ENCODE measurements around the gene VAV3.

VAV3 gene

GRCh38 chr1:107966550-107966949 is 1.6 kb upstream of the VAV3 start:
- no peak for DNase-seq

- peak in 1 of 2 experiments; percentile 48 for DNase-seq
These were observed 457 bp downstream of the VAV3 start for GRCh38 chr1:107964336-107965109.

DNA sequence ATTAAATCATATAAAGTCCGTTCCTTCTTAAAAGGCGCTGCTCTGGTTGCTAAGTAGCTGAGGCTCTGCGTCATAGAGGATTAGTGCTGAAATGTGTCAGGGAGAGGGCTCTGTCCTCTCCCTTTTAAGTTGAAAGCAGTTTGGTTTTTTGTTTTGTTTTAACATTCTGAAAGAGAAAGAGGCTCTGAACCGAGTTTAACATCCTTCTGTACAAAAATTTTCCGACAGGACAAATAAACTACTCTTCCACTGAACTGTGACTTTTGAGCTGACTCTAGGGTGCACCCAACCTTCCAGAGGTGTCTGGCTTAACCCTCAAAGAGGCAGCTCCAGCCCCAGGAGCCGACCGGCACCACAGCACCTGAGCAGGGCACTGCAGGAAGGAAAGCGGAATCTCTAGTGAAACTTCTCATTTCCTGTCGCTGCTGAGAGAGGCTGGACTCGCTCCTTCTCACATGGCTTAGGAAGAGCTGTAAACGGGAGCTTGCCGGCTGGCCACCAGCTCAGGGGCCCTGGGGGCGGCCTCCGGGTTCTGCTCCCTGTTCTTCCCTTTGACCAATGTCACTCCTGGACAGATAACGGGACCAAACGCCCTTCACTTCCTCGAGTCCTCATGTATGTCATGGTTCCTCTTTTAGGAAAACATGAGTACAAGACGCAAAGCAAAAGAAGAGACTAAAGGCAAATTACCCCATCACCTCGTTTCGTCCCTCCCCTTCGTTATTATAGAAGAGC is 1.2 kb downstream of the VAV3 start:
- DNase-seq: peak; percentile 59 to 73

GRCh38 chr1:107963008-107963407 is 2.0 kb downstream of the VAV3 start:
- DNase-seq: peak; percentile 35 to 61

GRCh38 chr1:107954719-107955415 is 10.1 kb downstream of the VAV3 start:
- DNase-seq: no peak

DNA sequence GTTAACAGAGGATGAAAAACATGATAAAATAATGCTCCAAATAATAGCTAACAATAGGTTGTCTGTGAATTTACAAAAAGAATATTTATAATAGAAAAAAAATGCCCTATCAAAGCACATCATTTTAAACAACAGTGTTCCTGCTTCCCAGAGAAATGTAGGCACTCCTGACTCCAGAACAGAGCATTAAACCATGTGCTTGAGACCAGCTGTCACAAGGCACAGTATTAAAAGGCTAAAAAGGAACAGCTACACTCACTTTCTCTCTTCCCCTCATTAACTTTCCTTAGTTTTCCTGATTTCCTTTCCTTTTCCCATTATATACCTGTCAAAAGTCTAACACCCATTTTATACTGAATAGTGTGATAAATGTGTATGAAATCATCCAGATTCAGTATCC is 10.9 kb downstream of the VAV3 start:
- DNase-seq: no peak

DNA sequence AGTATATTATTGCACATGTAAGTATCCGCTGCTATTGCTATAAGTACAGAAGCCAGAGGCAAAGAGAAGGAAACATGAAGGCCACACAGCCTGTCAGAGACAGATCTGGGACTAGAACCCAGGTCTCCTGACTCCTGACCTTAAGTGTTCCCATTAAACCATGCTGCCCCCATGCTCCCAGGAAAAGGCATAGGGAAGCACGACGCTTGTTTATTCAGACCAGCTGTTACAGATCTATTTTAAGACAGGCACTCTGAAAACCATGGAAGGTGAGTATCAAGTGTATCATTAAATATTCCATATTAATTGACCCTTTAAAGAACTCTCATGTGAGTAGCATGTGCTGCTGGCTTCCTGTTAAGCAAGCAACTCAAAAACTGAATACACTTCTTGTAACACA is 11.4 kb downstream of the VAV3 start:
- DNase-seq: no peak

DNA sequence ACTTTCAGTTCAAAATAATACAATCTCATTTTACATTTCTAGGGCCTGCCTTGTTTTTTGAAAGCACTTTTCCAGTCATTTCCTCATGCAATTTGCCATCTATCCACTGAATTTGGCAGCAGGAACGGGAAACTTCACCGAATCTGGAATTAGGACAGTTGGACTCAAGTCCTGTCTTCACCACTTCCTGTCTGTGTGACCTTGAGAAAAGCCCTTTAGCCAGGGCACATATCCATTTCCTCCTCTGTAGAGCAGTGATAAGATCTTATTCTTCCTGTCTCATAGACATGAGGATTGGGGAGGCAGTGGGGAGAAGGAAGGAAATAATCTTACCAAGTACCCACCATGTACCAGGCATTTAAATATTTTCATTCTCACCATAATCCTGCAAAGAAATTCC is 12.0 kb downstream of the VAV3 start:
- DNase-seq: peak in 1 of 2 experiments; percentile 32

DNA sequence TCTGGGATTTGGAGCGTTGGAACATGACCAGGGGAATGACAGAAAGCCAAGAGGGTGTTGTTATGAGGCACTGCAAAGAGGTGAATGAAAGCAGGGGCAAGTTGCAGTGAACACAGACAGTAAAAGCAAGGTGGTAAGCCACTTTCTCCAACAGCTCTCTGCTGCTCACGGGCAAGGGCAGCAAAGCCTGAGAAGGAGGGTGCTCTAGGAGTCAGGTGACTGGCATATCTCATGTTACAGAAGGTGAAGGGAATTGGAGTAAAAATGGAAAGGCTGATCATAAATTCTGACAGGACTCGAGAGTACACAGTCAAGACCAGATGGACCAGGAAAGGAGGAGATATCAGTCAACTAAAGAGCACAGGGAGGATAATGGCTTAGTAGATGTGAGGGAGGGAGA is 14.5 kb downstream of the VAV3 start:
- DNase-seq: no peak

DNA sequence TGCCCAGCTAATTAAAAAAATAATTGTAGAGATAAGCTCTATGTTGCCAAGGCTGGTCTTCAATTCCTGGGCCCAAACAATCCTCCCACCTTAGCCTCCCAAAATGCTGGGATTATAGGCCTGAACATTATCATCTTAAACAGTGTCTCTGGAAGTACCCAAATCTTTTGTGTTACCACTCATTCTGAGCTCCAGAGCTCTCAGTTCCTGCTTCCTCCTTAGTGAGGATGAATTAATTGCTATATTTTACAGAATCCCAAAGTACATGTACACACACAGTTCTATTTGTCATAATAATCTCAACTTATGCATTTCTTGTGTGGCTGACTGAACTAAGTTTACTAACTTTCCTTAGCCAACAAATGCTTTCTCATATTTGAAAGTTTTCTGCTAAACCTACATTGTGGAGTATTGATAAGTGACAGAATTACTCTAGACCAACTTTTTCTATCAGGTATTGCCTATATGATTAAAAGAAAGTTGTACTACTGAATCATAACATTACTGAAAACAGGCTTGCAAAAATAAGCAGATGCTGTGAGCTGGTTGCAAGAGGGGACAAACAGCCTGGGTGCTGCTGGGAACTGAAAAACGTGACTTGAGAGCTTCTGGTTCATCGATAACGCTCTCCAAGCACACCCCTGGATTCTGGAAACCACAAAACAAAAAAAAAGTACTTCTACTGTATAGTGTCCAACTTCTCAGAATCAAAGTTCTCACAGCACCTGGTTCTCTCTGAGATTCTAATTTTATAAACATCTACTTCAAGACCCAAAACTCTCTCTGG is 15.3 kb downstream of the VAV3 start:
- DNase-seq: no peak

DNA sequence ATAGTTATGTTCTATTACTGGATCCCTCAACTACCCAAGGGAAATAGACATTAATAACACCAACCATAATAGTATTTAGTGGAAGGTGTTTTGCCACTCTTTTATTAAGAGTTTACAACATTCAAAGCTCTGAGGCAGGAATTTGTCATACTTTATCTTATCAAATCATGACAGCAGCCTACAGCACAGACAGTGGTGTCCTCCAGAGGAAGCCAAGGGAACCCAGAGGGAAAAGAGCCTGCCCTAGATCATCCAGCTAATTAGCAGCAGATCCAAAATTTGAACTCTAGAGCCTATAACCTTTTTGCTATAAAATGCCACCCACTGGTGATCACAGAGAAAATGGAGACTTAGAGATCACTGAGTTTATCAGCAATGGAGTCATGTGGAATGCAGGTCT is 18.2 kb downstream of the VAV3 start:
- no peak for DNase-seq

- DNase-seq: no peak
These were observed 21.3 kb downstream of the VAV3 start for GRCh38 chr1:107943694-107944093.

GRCh38 chr1:107942814-107943213 is 22.2 kb downstream of the VAV3 start:
- no peak for DNase-seq

DNA sequence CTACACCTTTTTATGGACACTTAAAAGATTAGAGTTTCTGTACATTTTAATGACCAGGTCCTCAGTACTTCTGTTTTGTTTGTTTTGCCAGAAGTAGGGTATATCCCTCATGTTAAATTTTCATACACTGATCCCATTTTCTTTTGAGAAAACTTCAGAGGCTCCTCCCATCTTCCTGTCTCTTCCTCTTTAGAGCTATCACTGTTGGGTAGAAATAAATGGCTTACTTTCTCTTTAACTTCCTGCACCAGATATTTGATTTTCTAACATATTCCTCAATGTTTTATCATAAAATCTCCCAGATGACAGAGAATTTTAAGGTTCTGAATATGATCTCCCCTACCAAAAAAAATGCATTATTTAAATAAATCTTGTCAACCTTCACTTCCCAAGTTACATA is 23.4 kb downstream of the VAV3 start:
- peak in 1 of 2 experiments; percentile 43 for DNase-seq

GRCh38 chr1:107941123-107941522 is 23.9 kb downstream of the VAV3 start:
- DNase-seq: peak; percentile 54

- no peak for DNase-seq
These were observed 24.3 kb downstream of the VAV3 start for GRCh38 chr1:107940701-107941100.

- DNase-seq: no peak
These were observed 24.9 kb downstream of the VAV3 start for GRCh38 chr1:107940017-107940577.

DNA sequence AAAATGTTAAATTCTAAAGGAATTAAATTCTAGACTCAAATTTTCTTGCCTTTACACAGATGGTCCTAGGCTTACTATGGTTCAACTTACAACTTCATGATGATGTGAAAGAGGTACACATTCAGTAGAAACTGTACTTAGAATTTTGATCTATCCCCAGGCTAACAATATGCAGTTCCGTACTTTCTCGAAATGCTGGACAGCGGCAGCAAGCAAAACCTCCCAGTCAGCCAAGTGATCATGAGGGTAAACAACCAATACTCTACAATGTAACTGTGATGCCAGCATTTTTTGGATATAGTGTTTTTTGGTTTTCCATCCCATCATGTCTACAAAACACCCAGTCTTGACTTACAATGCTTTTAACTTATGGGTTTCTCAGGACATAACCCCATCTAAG is 25.7 kb downstream of the VAV3 start:
- DNase-seq: peak in 1 of 2 experiments; percentile 21

DNA sequence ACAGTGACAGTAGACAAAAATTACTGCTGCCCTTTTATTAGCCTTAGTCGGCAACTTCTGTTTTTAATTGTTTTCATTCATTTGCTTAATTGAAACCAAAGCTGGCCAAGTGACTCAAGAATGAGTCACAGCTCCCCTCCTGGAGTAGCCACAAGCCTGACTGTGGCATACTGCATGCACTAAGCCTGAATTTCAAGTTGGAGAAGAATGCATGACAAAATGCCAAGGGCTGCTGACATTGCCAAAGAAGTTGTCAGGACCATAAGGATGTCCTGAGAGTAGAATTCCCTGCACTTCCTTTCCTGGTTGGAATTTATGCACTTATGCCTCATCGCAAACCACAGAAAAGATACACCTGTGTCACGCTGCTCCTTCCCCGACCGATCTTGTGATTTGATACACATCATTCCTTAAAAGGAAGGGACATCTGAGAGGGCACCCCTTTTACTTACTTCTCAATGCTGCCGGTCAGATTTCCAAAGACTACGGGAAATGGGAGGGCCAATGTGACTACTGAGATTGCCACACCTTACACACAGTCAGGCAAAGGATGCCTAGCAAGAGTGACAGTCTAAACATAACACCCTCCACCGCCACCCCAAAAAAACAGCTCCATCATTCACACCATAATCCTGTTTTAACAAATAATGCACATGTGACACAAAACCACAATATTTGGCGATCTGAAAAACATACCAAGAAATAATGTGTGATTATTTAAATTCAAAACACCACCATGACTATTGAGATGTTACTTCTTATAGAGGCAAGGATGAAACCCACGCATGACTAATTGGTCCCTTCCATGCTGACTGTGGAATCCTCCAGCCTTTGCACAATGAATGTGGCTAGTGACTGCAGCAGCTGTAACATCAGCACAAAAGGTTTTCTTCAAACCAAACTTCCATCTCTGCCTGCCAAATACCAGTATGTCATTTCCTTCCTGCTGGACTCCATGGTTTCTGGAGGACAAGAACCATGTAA is 28.2 kb downstream of the VAV3 start:
- peak; percentile 71 to 73 for DNase-seq

DNA sequence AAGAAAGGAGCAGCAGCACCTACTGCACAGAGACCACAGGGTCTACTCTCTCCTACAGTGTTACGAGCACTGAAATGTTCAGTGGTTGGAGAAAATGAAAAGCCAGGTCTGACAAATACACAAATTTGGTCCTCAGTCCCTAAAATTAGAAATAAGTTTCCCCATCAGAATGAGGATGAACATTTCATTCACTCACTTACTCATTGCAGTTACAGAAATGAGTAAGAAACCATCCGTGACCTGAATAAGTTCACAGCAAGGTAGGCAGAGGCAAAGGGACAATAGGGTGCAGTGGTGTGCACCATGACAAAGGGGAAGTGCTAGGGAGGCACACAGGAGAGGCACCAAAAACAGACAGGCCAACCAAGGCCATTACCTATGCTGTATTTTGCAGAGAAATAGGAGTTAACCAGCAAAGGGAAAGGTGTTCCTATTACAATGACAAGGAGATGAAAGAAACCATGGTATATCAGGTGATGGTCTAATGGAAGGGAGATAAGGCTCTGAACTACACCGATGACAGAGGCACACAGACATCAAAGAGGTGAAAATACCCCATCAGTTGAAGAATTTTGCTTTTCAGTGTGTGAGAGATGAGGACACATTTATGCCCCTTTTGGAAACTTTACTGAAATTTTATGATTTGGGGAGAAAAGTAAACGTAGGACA is 29.4 kb downstream of the VAV3 start:
- DNase-seq: peak; percentile 18 to 35

- DNase-seq: no peak
These were observed 30.4 kb downstream of the VAV3 start for GRCh38 chr1:107934578-107934977.

Measured in Kasumi-1 (cell line).